GM12878 (cell line): ENCODE data around the gene IGLL1. TPM values are rescaled to one million over a fixed set of nuclear protein-coding genes. Genes with fewer than 3 reads are reported as not detected.

Experiments
- ATAC-seq: fragments of 200-7000 bp; cut with Tn5 transposase; 3 replicates; pipeline ENCODE4 v1.9.1; 2020; ENCODE audit warnings: mild to moderate bottlenecking, moderate library complexity
- BruUV-seq: library from RNA; stranded (reverse); fragments of 400-500 nt; replicated peaks from 2 replicates; lab custom pipeline; 2021; lab: Mats Ljungman, UMichigan
- CTCF ChIA-PET: fragments of 300-600 bp; sonication (Branson Sonifier 250); formaldehyde crosslinking; extraction: SDS; loops from one replicate; lab custom pipeline; 2021; ENCODE audit warnings: inconsistent platforms; lab: Yijun Ruan, JAX
- POLR2A ChIA-PET: fragments of 350-600 bp; formaldehyde crosslinking; extraction: SDS; loops from one replicate; lab custom pipeline; 2021; ENCODE audit warnings: inconsistent platforms; lab: Charles Lee
- RAD21 ChIA-PET: fragments of 300-600 bp; sonication (Branson Sonifier 250); formaldehyde crosslinking; loops from one replicate; lab custom pipeline; 2023; ENCODE audit warnings: antibody characterized with exemption; ENCODE audit not compliant: unreplicated experiment; lab: Charles Lee
- SMC1A ChIA-PET: fragments of 300-600 bp; sonication (Branson Sonifier 250); formaldehyde crosslinking; loops from one replicate; lab custom pipeline; 2023; ENCODE audit not compliant: unreplicated experiment, uncharacterized antibody; lab: Charles Lee
- DNase-seq: peaks from one replicate; pipeline ENCODE4 v3.0.0-alpha.2; 2011; ENCODE audit warnings: low read depth, low spot score
- FAIRE-seq: peaks from 3 replicates; lab custom pipeline; 2011; peaks lifted over from hg19 to GRCh38; lab: Jason Lieb, UNC
- H2AFZ ChIP-seq: 2 replicates; pipeline ENCODE4 v1.6.0; 2011; ENCODE audit warnings: low read depth, low read length, control low read depth; ENCODE audit not compliant: control insufficient read depth
- H3K27ac ChIP-seq: 2 replicates; pipeline ENCODE4 v1.5.1; 2011; ENCODE audit warnings: control low read depth; ENCODE audit not compliant: control insufficient read depth, insufficient read depth
- H3K27me3 ChIP-seq, 2 experiments: replicated peaks in 1 of 2; 2 replicates each; pipeline versions ENCODE4 v1.6.0 to v1.6.1; 2011; ENCODE audit warnings: low read length in 1 of 2; ENCODE audit not compliant: control insufficient read depth in 2 of 2, insufficient read depth in 2 of 2
- H3K36me3 ChIP-seq, 2 experiments: 2 replicates each; pipeline ENCODE4 v1.5.1; 2011; ENCODE audit warnings: low read length in 1 of 2; ENCODE audit not compliant: control insufficient read depth in 2 of 2, insufficient read depth in 2 of 2
- H3K4me1 ChIP-seq: 2 replicates; pipeline ENCODE4 v1.6.1; 2011; ENCODE audit warnings: mild to moderate bottlenecking, low read length, moderate library complexity, mixed read lengths; ENCODE audit not compliant: control insufficient read depth, insufficient read depth
- H3K4me2 ChIP-seq: 2 replicates; pipeline ENCODE4 v1.6.0; 2011; ENCODE audit warnings: control low read depth; ENCODE audit not compliant: control insufficient read depth, insufficient read depth
- H3K4me3 ChIP-seq: fragments of 200-600 bp; sonication (generic); 2 replicates; pipeline ENCODE4 v1.5.1; 2016
- H3K79me2 ChIP-seq: 2 replicates; pipeline ENCODE4 v1.6.0; 2011; ENCODE audit warnings: low read length; ENCODE audit not compliant: control insufficient read depth, insufficient read depth
- H3K9ac ChIP-seq: 2 replicates; pipeline ENCODE4 v1.8.0; 2011; ENCODE audit warnings: low read length, control low read depth, mixed read lengths; ENCODE audit not compliant: control insufficient read depth, insufficient read depth
- H3K9me3 ChIP-seq: replicated peaks from 3 replicates; pipeline ENCODE4 v1.5.1; 2011; ENCODE audit warnings: mild to moderate bottlenecking, low read length; ENCODE audit not compliant: control insufficient read depth, insufficient read depth
- H4K20me1 ChIP-seq: 2 replicates; pipeline ENCODE4 v1.6.0; 2011; ENCODE audit not compliant: control insufficient read depth, insufficient read depth
- BMI1 ChIP-seq: fragments of 450-650 bp; IDR thresholded peaks from 2 replicates; pipeline ENCODE4 v1.6.1; 2016; ENCODE audit warnings: mild to moderate bottlenecking, moderate library complexity, borderline replicate concordance
- BRCA1 ChIP-seq: IDR thresholded peaks from 2 replicates; pipeline ENCODE4 v1.6.1; 2011; ENCODE audit warnings: low read depth, low read length, improper control_type of control experiment
- CBFB ChIP-seq: IDR thresholded peaks from 2 replicates; pipeline ENCODE4 v1.6.1; 2016; ENCODE audit warnings: antibody characterized with exemption, low read depth
- CREM ChIP-seq: IDR thresholded peaks from 2 replicates; pipeline ENCODE4 v1.6.1; 2014; ENCODE audit warnings: antibody characterized with exemption, low read depth
- ETV6 ChIP-seq, 2 experiments: fragments of 450-650 bp in 1 of 2; IDR thresholded peaks in 1 of 2; conservative IDR thresholded peaks in 1 of 2; 2 replicates each; pipeline ENCODE4 v1.6.1; 2014; ENCODE audit warnings: antibody characterized with exemption in 1 of 2, borderline replicate concordance in 1 of 2, low read depth in 1 of 2, mild to moderate bottlenecking in 1 of 2, moderate library complexity in 1 of 2
- GABPA ChIP-seq: IDR thresholded peaks from 2 replicates; pipeline ENCODE4 v1.6.1; 2014; ENCODE audit warnings: antibody characterized with exemption, low read depth, mild to moderate bottlenecking, inconsistent platforms
- HDAC2 ChIP-seq: fragments of 200-600 bp; sonication (generic); IDR thresholded peaks from 2 replicates; pipeline ENCODE4 v1.6.1; 2017
- IKZF1 ChIP-seq: fragments of 450-650 bp; conservative IDR thresholded peaks from 2 replicates; pipeline ENCODE4 v1.6.1; 2017; ENCODE audit warnings: antibody characterized with exemption, mild to moderate bottlenecking
- MXI1 ChIP-seq: fragments of 150-350 bp; IDR thresholded peaks from 2 replicates; pipeline ENCODE4 v1.6.1; 2011; ENCODE audit warnings: low read depth, mild to moderate bottlenecking, inconsistent platforms, low read length, improper control_type of control experiment
- PAX8 ChIP-seq: fragments of 450-650 bp; IDR thresholded peaks from 2 replicates; pipeline ENCODE4 v1.6.1; 2017; ENCODE audit warnings: mild to moderate bottlenecking, moderate library complexity
- RAD21 ChIP-seq: IDR thresholded peaks from 2 replicates; pipeline ENCODE4 v1.6.1; 2011; ENCODE audit warnings: mild to moderate bottlenecking, low read depth, low read length, moderate library complexity; ENCODE audit not compliant: insufficient read depth
- RUNX3 ChIP-seq: IDR thresholded peaks from 2 replicates; pipeline ENCODE4 v1.6.1; 2012; ENCODE audit warnings: low read length, inconsistent platforms
- SMAD1 ChIP-seq: fragments of 450-650 bp; IDR thresholded peaks from 2 replicates; pipeline ENCODE4 v1.6.1; 2018; ENCODE audit warnings: mild to moderate bottlenecking, low read depth; ENCODE audit not compliant: partially characterized antibody
- TARDBP ChIP-seq: IDR thresholded peaks from 2 replicates; pipeline ENCODE4 v1.6.1; 2016; ENCODE audit warnings: borderline replicate concordance
- ZNF217 ChIP-seq: fragments of 450-650 bp; IDR thresholded peaks from 2 replicates; pipeline ENCODE4 v1.6.1; 2017; ENCODE audit warnings: antibody characterized with exemption, mild to moderate bottlenecking
- ZNF274 ChIP-seq: IDR thresholded peaks from one replicate; pipeline ENCODE4 v1.8.0; 2011; ENCODE audit not compliant: insufficient read length, insufficient read depth
- ZSCAN29 ChIP-seq: fragments of 450-650 bp; IDR thresholded peaks from 2 replicates; pipeline ENCODE4 v1.6.1; 2017; ENCODE audit warnings: mild to moderate bottlenecking, moderate library complexity
- WGBS: methylation state at CpG from one replicate; pipeline ENCODE4 v1.1.6; 2016; ENCODE audit warnings: low lambda C conversion rate; ENCODE audit not compliant: insufficient replicate concordance, insufficient coverage; ENCODE audit errors: missing lambda C conversion rate; 5-methylcytosine and 5-hydroxymethylcytosine counted together
- in situ Hi-C: fragments of 300-500 bp; cut with MboI; formaldehyde crosslinking; loops from 9 replicates; pipeline ENCODE4 v1.14.3; 2018; ENCODE audit warnings: mixed read lengths
- intact Hi-C: fragments of 100-400 bp; cut with micrococcal nuclease; formaldehyde crosslinking; loops from one replicate; pipeline ENCODE4 v1.14.2; 2022; ENCODE audit not compliant: unreplicated experiment
- polyA plus RNA-seq, 11 experiments: library from polyadenylated mRNA; depleted of rRNA in 4 of 11; unstranded in 6 of 11; stranded (reverse) in 5 of 11; fragments of >200 nt; fragmentation: Nextera tagmentation in 4 of 11; fragmentation: Illumina TruSeq in 1 of 11; extraction: Ambion mirVana in 4 of 11; extraction: Trizol in 1 of 11; gene quantifications; 1 replicate in 1 of 11; 2 replicates in 10 of 11; pipeline versions ENCODE4 v1.2.1 to v1.2.3, GENCODE V29; 2011 to 2016; ENCODE audit warnings: inconsistent platforms in 2 of 11, missing spikeins in 2 of 11, low read depth in 1 of 11
- total RNA-seq, 4 experiments: library from RNA; depleted of rRNA in 3 of 4; stranded (reverse); fragments of >200 nt in 3 of 4; fragmentation: Illumina TruSeq in 1 of 4; extraction: Trizol in 1 of 4; gene quantifications; 2 replicates each; pipeline versions ENCODE4 v1.2.1 to v1.2.3, GENCODE V29; 2013 to 2021
- TF ChIP-seq, protein P1 (sequence below): IDR thresholded peaks from 2 replicates; pipeline ENCODE4 v1.6.1; 2011; ENCODE audit warnings: borderline replicate concordance, low read depth, mild to moderate bottlenecking, moderate library complexity, mixed read lengths, low read length; ENCODE audit not compliant: insufficient read depth; ENCODE audit errors: extremely low read length
- TF ChIP-seq, protein P2 (sequence below): fragments of 450-650 bp; formaldehyde crosslinking; IDR thresholded peaks from 2 replicates; pipeline ENCODE4 v1.4.0; 2020; ENCODE audit warnings: mild to moderate bottlenecking, moderate library complexity
- TF ChIP-seq, protein P3 (sequence below): IDR thresholded peaks from 2 replicates; pipeline ENCODE4 v1.6.1; 2011; ENCODE audit warnings: low read depth, low read length, improper control_type of control experiment, borderline replicate concordance

IGLL1 gene
- total and polyA plus RNA-seq, 10 of the 15 experiments (the other 5 are each of a cell fraction or from before 2014, with no cell fraction given): not detected

DNA sequence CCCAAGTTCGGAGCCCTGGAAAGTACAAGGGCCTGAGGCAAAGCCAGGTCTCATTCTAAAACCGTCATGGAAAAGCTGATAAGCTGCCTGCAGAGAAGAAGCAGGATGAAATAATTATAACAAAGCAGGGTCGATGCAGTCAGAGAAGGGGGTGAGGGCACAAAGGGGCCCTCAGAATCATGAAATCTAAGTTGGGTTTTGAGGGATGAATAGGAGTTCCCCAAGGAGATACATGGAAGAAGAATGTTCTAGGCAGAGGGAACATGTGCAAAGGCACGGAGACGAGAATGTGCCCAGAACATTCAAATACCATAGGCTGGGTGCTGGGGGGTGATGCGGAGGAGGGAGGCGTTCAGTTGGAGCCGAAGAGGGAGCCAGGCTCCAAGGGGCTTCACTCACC, 25.0 kb downstream of the IGLL1 start:
- 42% methylated on average over 8 of the region's 8 CpGs for WGBS
- Histone ChIP-seq H3K27ac (no peak overlapping the region), H4K20me1 (no peaks in the 10 kb centered on the region), H3K27me3 (no peaks in the 10 kb centered on the region), H3K79me2 (no peaks in the 10 kb centered on the region), H3K4me1 (no peaks in the 10 kb centered on the region), H3K9me3 (no peaks in the 10 kb centered on the region), H3K4me3 (no peak overlapping the region), H2AFZ (no peak overlapping the region), H3K9ac (no peak overlapping the region), H3K4me2 (no peak overlapping the region), H3K36me3 (no peaks in the 10 kb centered on the region)
- no peak for FAIRE-seq
- in situ Hi-C loops (no loop called here), intact Hi-C loops (no loop called here)
- POLR2A ChIA-PET: no interaction called here
- RAD21 ChIA-PET: no interaction called here
- TF ChIP-seq, protein P1, sequence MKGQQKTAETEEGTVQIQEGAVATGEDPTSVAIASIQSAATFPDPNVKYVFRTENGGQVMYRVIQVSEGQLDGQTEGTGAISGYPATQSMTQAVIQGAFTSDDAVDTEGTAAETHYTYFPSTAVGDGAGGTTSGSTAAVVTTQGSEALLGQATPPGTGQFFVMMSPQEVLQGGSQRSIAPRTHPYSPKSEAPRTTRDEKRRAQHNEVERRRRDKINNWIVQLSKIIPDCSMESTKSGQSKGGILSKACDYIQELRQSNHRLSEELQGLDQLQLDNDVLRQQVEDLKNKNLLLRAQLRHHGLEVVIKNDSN: no peak
- TF ChIP-seq IKZF1 (no peak), HDAC2 (no peak), BRCA1 (no peak), ETV6 (conservative IDR thresholded peaks at IDR 0.05 in 1 of 2, IDR thresholded peaks at IDR 0.05 in 1 of 2; ENCODE audit: borderline replicate concordance in 1 of 2, low read depth in 1 of 2) (no peak), BMI1 (no peak), GABPA (no peak), ZNF274 (no peak), PAX8 (no peak), TARDBP (no peak), SMAD1 (no peak), RUNX3 (no peak), RAD21 (no peak), MXI1 (no peak), ZNF217 (no peak), CBFB (no peak), CREM (no peak), ZSCAN29 (no peak)
- TF ChIP-seq, protein P2, sequence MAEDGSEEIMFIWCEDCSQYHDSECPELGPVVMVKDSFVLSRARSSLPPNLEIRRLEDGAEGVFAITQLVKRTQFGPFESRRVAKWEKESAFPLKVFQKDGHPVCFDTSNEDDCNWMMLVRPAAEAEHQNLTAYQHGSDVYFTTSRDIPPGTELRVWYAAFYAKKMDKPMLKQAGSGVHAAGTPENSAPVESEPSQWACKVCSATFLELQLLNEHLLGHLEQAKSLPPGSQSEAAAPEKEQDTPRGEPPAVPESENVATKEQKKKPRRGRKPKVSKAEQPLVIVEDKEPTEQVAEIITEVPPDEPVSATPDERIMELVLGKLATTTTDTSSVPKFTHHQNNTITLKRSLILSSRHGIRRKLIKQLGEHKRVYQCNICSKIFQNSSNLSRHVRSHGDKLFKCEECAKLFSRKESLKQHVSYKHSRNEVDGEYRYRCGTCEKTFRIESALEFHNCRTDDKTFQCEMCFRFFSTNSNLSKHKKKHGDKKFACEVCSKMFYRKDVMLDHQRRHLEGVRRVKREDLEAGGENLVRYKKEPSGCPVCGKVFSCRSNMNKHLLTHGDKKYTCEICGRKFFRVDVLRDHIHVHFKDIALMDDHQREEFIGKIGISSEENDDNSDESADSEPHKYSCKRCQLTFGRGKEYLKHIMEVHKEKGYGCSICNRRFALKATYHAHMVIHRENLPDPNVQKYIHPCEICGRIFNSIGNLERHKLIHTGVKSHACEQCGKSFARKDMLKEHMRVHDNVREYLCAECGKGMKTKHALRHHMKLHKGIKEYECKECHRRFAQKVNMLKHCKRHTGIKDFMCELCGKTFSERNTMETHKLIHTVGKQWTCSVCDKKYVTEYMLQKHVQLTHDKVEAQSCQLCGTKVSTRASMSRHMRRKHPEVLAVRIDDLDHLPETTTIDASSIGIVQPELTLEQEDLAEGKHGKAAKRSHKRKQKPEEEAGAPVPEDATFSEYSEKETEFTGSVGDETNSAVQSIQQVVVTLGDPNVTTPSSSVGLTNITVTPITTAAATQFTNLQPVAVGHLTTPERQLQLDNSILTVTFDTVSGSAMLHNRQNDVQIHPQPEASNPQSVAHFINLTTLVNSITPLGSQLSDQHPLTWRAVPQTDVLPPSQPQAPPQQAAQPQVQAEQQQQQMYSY: no peak
- TF ChIP-seq, protein P3, sequence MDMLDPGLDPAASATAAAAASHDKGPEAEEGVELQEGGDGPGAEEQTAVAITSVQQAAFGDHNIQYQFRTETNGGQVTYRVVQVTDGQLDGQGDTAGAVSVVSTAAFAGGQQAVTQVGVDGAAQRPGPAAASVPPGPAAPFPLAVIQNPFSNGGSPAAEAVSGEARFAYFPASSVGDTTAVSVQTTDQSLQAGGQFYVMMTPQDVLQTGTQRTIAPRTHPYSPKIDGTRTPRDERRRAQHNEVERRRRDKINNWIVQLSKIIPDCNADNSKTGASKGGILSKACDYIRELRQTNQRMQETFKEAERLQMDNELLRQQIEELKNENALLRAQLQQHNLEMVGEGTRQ: no peak
- DNase-seq: no peak
- CTCF ChIA-PET: no interaction called here
- ATAC-seq: no peak
- SMC1A ChIA-PET: no interaction called here
- no TSS peak for BruUV-seq
